ENCODE measurements around the gene TAP1. TPM values are rescaled to one million over a fixed set of nuclear protein-coding genes. Genes with fewer than 3 reads are reported as not detected.

The TAP1 gene
- total and polyA plus RNA-seq, 2 donors = 107 to 155 TPM

DNA sequence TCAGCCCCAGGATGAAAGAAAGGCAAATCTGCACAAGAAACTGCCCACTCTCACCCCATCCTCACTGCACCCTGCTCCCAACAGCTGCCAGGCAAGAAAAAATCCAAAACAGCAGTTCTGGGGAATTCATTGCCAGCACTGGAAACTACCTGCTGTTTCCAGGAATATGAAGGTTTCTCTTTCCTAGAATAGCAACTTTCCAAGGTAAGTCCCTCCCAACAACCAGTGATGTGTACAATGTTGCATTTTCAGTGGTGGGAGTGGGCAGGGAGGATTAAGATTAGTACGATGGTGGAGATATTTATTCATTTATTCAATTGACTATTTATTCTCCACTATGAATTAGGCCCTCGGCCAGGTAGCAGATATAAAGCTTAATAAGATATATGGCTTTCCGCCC is 26.5 kb downstream of the TAP1 start:
- Histone ChIP-seq H3K4me1 (ENCODE audit: control insufficient read depth in 2 of 2, insufficient read depth in 2 of 2, low read length in 2 of 2) (no peaks in the 10 kb centered on the region), H3K27me3 (ENCODE audit: control insufficient read depth in 2 of 2, insufficient read depth in 1 of 2, low read length in 1 of 2) (no peaks in the 10 kb centered on the region), H3K27ac (ENCODE audit: low read depth in 1 of 2, low read length in 1 of 2) (peak overlapping the region; percentile 63 to 67), H3K4me3 (ENCODE audit: low read length in 2 of 2) (no peak overlapping the region), H3K36me3 (ENCODE audit: control insufficient read depth in 2 of 2, insufficient read depth in 2 of 2, low read length in 1 of 2) (peaks cover 32 to 52% of the 10 kb centered on the region in 2 donors), H3K9me3 (ENCODE audit: control insufficient read depth in 2 of 2, insufficient read depth in 1 of 2, low read length in 1 of 2) (no peaks in the 10 kb centered on the region)
- 97% methylated on average over 3 of the region's 3 CpGs for WGBS
- DNase-seq (ENCODE audit: low read depth in 6 of 9, low spot score in 9 of 9) = peak in 1 of 9 donors; percentile 21

DNA sequence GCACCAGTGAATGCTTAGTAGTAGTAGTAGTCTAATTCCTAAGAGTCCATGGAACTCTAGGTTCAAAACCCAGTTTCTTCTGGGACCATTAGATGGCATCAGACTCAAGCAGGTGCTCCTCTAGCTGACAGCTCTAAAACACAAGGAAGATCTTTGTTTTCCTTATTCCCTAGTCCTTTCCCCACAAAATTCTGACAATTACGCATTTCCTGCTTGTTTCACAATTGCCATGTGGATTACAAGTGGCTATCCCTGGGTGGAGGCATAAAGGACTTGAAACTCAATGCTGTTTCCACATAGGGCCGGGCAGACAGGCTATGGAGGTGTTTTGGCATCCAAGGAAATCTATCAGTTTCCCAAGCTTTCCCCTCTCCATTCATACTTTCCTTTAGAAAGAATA is 27.5 kb downstream of the TAP1 start:
- H3K27ac ChIP-seq (ENCODE audit: low read depth in 1 of 2, low read length in 1 of 2) = peak overlapping the region in 1 of 2 donors; percentile 57
- 94% methylated on average over 2 of the region's 2 CpGs for WGBS
- peak in 1 of 9 donors; percentile 31 for DNase-seq (ENCODE audit: low read depth in 6 of 9, low spot score in 9 of 9)

DNA sequence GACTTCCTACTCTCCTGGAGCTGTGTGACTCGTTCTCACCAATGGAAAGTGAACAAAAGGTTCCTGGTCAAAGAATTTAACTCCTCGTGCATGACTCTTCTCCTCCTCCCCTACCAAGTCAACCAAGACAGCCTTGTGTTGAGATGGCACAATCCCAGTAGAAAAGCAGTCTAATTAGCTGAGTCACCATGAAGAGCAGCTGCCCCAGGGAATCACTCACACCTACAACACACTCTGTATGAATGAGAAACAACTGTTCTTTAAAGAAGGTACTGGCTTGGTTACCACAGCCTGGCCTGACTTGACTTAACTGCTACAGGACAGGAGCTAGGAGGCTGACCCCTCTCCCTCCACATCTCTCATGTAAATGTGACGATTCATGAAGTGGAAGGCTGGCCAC is 33.8 kb downstream of the TAP1 start:
- H3K27ac ChIP-seq (ENCODE audit: low read depth in 1 of 2, low read length in 1 of 2) = no peak overlapping the region
- H3K4me3 ChIP-seq (ENCODE audit: low read length in 2 of 2) = no peak overlapping the region
- H3K27me3 ChIP-seq (ENCODE audit: control insufficient read depth in 2 of 2, insufficient read depth in 1 of 2, low read length in 1 of 2) = no peaks in the 10 kb centered on the region
- no peaks in the 10 kb centered on the region for H3K9me3 ChIP-seq (ENCODE audit: control insufficient read depth in 2 of 2, insufficient read depth in 1 of 2, low read length in 1 of 2)
- DNase-seq (ENCODE audit: low read depth in 6 of 9, low spot score in 9 of 9) = no peak
- WGBS = 98% methylated on average over 3 of the region's 3 CpGs
- no peaks in the 10 kb centered on the region for H3K36me3 ChIP-seq (ENCODE audit: control insufficient read depth in 2 of 2, insufficient read depth in 2 of 2, low read length in 1 of 2)
- H3K4me1 ChIP-seq (ENCODE audit: control insufficient read depth in 2 of 2, insufficient read depth in 2 of 2, low read length in 2 of 2) = no peaks in the 10 kb centered on the region

More for the DNA sequence above, 27.5 kb downstream of the TAP1 start:
- Histone ChIP-seq H3K27me3 (ENCODE audit: control insufficient read depth in 2 of 2, insufficient read depth in 1 of 2, low read length in 1 of 2) (no peaks in the 10 kb centered on the region), H3K4me3 (ENCODE audit: low read length in 2 of 2) (no peak overlapping the region), H3K9me3 (ENCODE audit: control insufficient read depth in 2 of 2, insufficient read depth in 1 of 2, low read length in 1 of 2) (no peaks in the 10 kb centered on the region), H3K4me1 (ENCODE audit: control insufficient read depth in 2 of 2, insufficient read depth in 2 of 2, low read length in 2 of 2) (no peaks in the 10 kb centered on the region), H3K36me3 (ENCODE audit: control insufficient read depth in 2 of 2, insufficient read depth in 2 of 2, low read length in 1 of 2) (peaks cover 28 to 43% of the 10 kb centered on the region in 2 donors)

DNA sequence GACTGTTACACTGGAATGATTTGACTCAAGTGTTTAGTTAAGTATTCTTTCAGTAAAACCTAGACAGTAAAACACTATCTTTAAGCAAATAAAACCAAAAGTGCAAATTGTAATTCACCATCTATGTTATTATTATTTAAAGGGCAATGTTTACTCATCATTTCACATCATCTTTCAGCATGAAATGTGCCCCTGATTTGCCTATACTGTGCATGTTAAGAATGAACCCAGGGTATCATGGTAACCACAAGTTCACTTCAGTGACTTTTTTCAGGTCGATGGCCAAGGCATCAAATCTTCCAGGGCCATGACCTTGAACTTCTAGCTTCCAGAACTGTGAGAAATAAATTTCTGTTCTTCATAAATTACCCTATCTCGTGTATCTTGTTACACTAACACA is 34.6 kb downstream of the TAP1 start:
- Histone ChIP-seq H3K27ac (ENCODE audit: low read depth in 1 of 2, low read length in 1 of 2) (no peak overlapping the region), H3K36me3 (ENCODE audit: control insufficient read depth in 2 of 2, insufficient read depth in 2 of 2, low read length in 1 of 2) (no peaks in the 10 kb centered on the region), H3K4me1 (ENCODE audit: control insufficient read depth in 2 of 2, insufficient read depth in 2 of 2, low read length in 2 of 2) (no peaks in the 10 kb centered on the region), H3K4me3 (ENCODE audit: low read length in 2 of 2) (no peak overlapping the region), H3K27me3 (ENCODE audit: control insufficient read depth in 2 of 2, insufficient read depth in 1 of 2, low read length in 1 of 2) (no peaks in the 10 kb centered on the region), H3K9me3 (ENCODE audit: control insufficient read depth in 2 of 2, insufficient read depth in 1 of 2, low read length in 1 of 2) (no peaks in the 10 kb centered on the region)
- 93% methylated on average over 2 of the region's 2 CpGs for WGBS
- no peak for DNase-seq (ENCODE audit: low read depth in 6 of 9, low spot score in 9 of 9)

DNA sequence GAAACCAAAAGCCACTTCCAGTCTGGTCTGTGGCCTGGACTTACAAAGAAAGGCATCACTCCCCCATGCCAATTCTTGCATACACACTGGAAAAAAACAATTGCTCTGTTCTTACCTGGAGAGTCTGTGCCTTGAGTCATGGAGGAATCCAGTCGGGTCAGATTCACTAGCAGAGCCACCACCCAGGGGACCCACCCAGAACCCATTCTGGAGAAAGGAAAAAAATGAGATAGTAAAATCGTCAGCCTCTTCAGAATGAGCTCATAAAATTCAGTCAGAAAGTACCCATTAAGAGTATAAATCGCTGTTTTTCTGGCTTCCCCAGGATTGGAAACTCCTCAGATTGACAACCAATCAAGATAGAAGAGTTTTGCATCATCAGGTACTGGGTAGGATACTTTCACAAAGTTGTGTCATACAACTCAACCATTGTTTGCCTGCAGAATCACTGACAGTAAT is 36.7 kb downstream of the TAP1 start, which contains the start of gene HLA-DOB:
Gene HLA-DOB, minus strand, starts transcription at position 257 of the 459 bp plus-strand sequence. Its CDS starts 51 bp downstream, at position 206.
- no peaks in the 10 kb centered on the region for H3K4me1 ChIP-seq (ENCODE audit: control insufficient read depth in 2 of 2, insufficient read depth in 2 of 2, low read length in 2 of 2)
- H3K27me3 ChIP-seq (ENCODE audit: control insufficient read depth in 2 of 2, insufficient read depth in 1 of 2, low read length in 1 of 2) = no peaks in the 10 kb centered on the region
- WGBS = 88% methylated on average over 3 of the region's 3 CpGs
- peak in 1 of 9 donors; percentile 55 for DNase-seq (ENCODE audit: low read depth in 6 of 9, low spot score in 9 of 9)
- no peaks in the 10 kb centered on the region for H3K9me3 ChIP-seq (ENCODE audit: control insufficient read depth in 2 of 2, insufficient read depth in 1 of 2, low read length in 1 of 2)
- H3K27ac ChIP-seq (ENCODE audit: low read depth in 1 of 2, low read length in 1 of 2) = peak within 1 kb of the TSS; percentile 66 to 70
- H3K4me3 ChIP-seq (ENCODE audit: low read length in 2 of 2) = peak within 1 kb of the TSS in 1 of 2 donors; percentile 9
- no peaks in the 10 kb centered on the region for H3K36me3 ChIP-seq (ENCODE audit: control insufficient read depth in 2 of 2, insufficient read depth in 2 of 2, low read length in 1 of 2)

DNA sequence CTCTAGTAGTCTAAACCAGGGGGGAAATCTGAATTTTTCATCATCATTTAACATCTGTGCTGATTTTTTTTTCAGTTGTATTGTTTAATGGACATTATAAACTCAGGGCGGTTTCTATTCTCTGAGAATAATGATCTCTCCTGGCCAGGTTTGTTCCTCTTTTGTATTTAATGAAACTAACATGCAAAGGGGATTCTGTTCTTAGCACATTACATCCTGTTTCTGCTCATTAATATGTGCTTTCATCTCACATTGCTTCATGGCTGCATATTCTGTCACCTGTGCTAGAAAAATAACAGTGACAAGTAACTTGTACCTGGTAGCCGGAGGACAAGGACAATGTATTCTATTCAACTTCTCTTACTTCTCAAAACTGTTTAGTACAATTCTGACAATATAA is 37.5 kb downstream of the TAP1 start:
- no peaks in the 10 kb centered on the region for H3K9me3 ChIP-seq (ENCODE audit: control insufficient read depth in 2 of 2, insufficient read depth in 1 of 2, low read length in 1 of 2)
- peak overlapping the region in 1 of 2 donors; percentile 9 for H3K4me3 ChIP-seq (ENCODE audit: low read length in 2 of 2)
- 64% methylated on average over 2 of the region's 2 CpGs for WGBS
- H3K27ac ChIP-seq (ENCODE audit: low read depth in 1 of 2, low read length in 1 of 2) = peak overlapping the region in 1 of 2 donors; percentile 70
- DNase-seq (ENCODE audit: low read depth in 6 of 9, low spot score in 9 of 9) = no peak
- no peaks in the 10 kb centered on the region for H3K36me3 ChIP-seq (ENCODE audit: control insufficient read depth in 2 of 2, insufficient read depth in 2 of 2, low read length in 1 of 2)
- no peaks in the 10 kb centered on the region for H3K4me1 ChIP-seq (ENCODE audit: control insufficient read depth in 2 of 2, insufficient read depth in 2 of 2, low read length in 2 of 2)
- no peaks in the 10 kb centered on the region for H3K27me3 ChIP-seq (ENCODE audit: control insufficient read depth in 2 of 2, insufficient read depth in 1 of 2, low read length in 1 of 2)

DNA sequence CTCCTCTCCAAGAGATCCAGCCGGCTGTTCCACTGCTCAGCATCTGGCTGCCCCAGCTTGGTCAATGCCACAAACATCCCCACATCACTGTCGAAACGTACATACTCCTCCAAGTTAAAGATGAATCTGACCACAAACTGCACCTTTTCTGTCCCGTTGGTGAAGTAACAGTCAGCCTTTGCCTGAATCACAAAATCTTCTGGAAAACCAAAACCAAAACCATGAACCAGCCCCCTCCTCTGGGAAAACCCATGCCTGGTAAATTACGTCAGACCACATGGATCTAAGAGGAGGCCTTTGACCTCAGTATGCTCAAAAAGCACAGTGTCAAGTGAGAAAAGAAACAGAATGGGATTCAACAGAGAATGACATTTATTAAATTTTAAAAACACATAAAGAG is 38.4 kb downstream of the TAP1 start:
- Histone ChIP-seq H3K27me3 (ENCODE audit: control insufficient read depth in 2 of 2, insufficient read depth in 1 of 2, low read length in 1 of 2) (no peaks in the 10 kb centered on the region), H3K4me1 (ENCODE audit: control insufficient read depth in 2 of 2, insufficient read depth in 2 of 2, low read length in 2 of 2) (no peaks in the 10 kb centered on the region), H3K36me3 (ENCODE audit: control insufficient read depth in 2 of 2, insufficient read depth in 2 of 2, low read length in 1 of 2) (no peaks in the 10 kb centered on the region), H3K4me3 (ENCODE audit: low read length in 2 of 2) (no peak overlapping the region), H3K9me3 (ENCODE audit: control insufficient read depth in 2 of 2, insufficient read depth in 1 of 2, low read length in 1 of 2) (no peaks in the 10 kb centered on the region), H3K27ac (ENCODE audit: low read depth in 1 of 2, low read length in 1 of 2) (no peak overlapping the region)
- DNase-seq (ENCODE audit: low read depth in 6 of 9, low spot score in 9 of 9) = no peak
- WGBS = 60% methylated on average over 5 of the region's 5 CpGs

DNA sequence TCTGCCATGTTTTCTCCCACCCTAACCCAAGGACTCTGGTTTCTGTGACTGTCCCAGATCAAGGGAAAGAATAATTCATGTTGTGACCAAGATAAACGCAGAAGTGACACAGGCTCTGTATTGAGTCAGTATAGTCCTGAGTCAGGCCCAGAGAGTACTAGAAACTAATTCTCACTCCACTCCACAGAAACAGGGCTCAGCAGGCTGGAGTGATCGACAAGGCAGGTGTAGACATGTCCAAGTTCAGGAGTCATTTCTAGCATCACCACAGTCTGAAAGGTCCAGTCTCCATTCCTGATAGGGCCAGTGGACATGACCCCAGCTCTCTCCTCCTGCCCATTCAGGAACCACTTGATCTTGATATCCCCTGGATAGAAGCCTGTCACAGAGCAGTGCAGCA is 39.4 kb downstream of the TAP1 start:
- Histone ChIP-seq H3K36me3 (ENCODE audit: control insufficient read depth in 2 of 2, insufficient read depth in 2 of 2, low read length in 1 of 2) (no peaks in the 10 kb centered on the region), H3K4me1 (ENCODE audit: control insufficient read depth in 2 of 2, insufficient read depth in 2 of 2, low read length in 2 of 2) (no peaks in the 10 kb centered on the region), H3K4me3 (ENCODE audit: low read length in 2 of 2) (no peak overlapping the region), H3K27me3 (ENCODE audit: control insufficient read depth in 2 of 2, insufficient read depth in 1 of 2, low read length in 1 of 2) (no peaks in the 10 kb centered on the region), H3K27ac (ENCODE audit: low read depth in 1 of 2, low read length in 1 of 2) (no peak overlapping the region), H3K9me3 (ENCODE audit: control insufficient read depth in 2 of 2, insufficient read depth in 1 of 2, low read length in 1 of 2) (no peaks in the 10 kb centered on the region)
- 75% methylated on average over 2 of the region's 2 CpGs for WGBS
- DNase-seq (ENCODE audit: low read depth in 6 of 9, low spot score in 9 of 9) = no peak

DNA sequence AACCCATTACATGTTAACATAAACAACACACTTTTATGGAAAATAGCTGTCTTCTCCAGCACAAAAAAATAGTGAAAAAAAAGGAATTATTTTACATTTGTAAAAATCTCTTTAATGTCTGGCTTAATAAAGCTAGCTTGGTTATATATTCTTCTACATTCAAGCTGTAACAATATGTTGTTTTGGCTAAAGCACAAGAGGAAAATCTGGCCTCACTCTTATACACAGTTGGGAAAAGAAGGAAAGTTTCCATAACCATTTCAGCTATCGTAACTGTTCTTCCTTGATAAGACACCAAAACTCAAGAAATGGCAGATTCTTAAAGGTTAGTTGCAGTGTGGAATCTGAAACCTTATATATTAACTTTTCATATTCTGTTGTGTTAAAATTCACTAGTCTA is 44.3 kb downstream of the TAP1 start:
- 56% methylated on average over 1 of the region's 1 CpG for WGBS
- Histone ChIP-seq H3K27me3 (ENCODE audit: control insufficient read depth in 2 of 2, insufficient read depth in 1 of 2, low read length in 1 of 2) (no peaks in the 10 kb centered on the region), H3K4me3 (ENCODE audit: low read length in 2 of 2) (no peak overlapping the region), H3K36me3 (ENCODE audit: control insufficient read depth in 2 of 2, insufficient read depth in 2 of 2, low read length in 1 of 2) (no peaks in the 10 kb centered on the region), H3K27ac (ENCODE audit: low read depth in 1 of 2, low read length in 1 of 2) (no peak overlapping the region), H3K9me3 (ENCODE audit: control insufficient read depth in 2 of 2, insufficient read depth in 1 of 2, low read length in 1 of 2) (no peaks in the 10 kb centered on the region), H3K4me1 (ENCODE audit: control insufficient read depth in 2 of 2, insufficient read depth in 2 of 2, low read length in 2 of 2) (peaks cover 0 to 4% of the 10 kb centered on the region in 2 donors)
- DNase-seq (ENCODE audit: low read depth in 6 of 9, low spot score in 9 of 9) = no peak

Data from thymus (tissue), 11 donors.